Chondrocyte (in vitro differentiated cells): ENCODE data around the gene TXNRD2. TPM values are rescaled to one million over a fixed set of nuclear protein-coding genes. Genes with fewer than 3 reads are reported as not detected.
"Not testable (repeated sequence)": the region's sequence is repeated elsewhere in the genome, so short reads cannot be mapped to it uniquely, and the experiment has no call there.

Experiments used
- DNase-seq: peaks from one replicate; pipeline ENCODE4 v3.0.0; 2021; ENCODE audit warnings: mixed read lengths, low spot score
- H3K27ac Mint-ChIP-seq: one replicate; pipeline ENCODE4 v1.8.0; 2021; ENCODE audit warnings: mild to moderate bottlenecking, moderate library complexity, mixed read lengths; ENCODE audit not compliant: unreplicated experiment
- H3K27me3 Mint-ChIP-seq: 2 replicates; pipeline ENCODE4 v1.8.0; 2021; ENCODE audit warnings: low read depth, mixed read lengths
- H3K36me3 Mint-ChIP-seq: 2 replicates; pipeline ENCODE4 v1.8.0; 2021; ENCODE audit warnings: low read depth, mixed read lengths
- H3K4me1 Mint-ChIP-seq: 2 replicates; pipeline ENCODE4 v1.8.0; 2021; ENCODE audit warnings: low read depth, mild to moderate bottlenecking, mixed read lengths
- H3K4me3 Mint-ChIP-seq: one replicate; pipeline ENCODE4 v1.8.0; 2021; ENCODE audit warnings: mild to moderate bottlenecking, moderate library complexity, mixed read lengths; ENCODE audit not compliant: unreplicated experiment
- H3K9me3 Mint-ChIP-seq: 2 replicates; pipeline ENCODE4 v1.8.0; 2021; ENCODE audit warnings: low read depth, mixed read lengths
- CTCF ChIP-seq: fragments of 200-600 bp; sonication (generic); IDR thresholded peaks from 2 replicates; pipeline ENCODE4 v1.5.0; 2021; ENCODE audit warnings: antibody characterized with exemption, mild to moderate bottlenecking, moderate library complexity
- total RNA-seq: library from RNA; stranded (reverse); gene quantifications from 3 replicates; pipeline ENCODE4 v1.2.1, GENCODE V29; 2021

The TXNRD2 gene
- total RNA-seq, 1 donor from 2014 or later = 14.1 TPM

GRCh38 chr22:19840955-19841640 is 100.5 kb downstream of the TXNRD2 start:
- no peak for DNase-seq
- Mint-ChIP-seq H3K36me3 (no peaks in the 10 kb centered on the region), H3K9me3 (no peaks in the 10 kb centered on the region), H3K4me1 (peaks cover 31% of the 10 kb centered on the region), H3K27me3 (no peaks in the 10 kb centered on the region), H3K27ac (no peak overlapping the region), H3K4me3 (no peak overlapping the region)
- TF ChIP-seq CTCF = no peak

DNA sequence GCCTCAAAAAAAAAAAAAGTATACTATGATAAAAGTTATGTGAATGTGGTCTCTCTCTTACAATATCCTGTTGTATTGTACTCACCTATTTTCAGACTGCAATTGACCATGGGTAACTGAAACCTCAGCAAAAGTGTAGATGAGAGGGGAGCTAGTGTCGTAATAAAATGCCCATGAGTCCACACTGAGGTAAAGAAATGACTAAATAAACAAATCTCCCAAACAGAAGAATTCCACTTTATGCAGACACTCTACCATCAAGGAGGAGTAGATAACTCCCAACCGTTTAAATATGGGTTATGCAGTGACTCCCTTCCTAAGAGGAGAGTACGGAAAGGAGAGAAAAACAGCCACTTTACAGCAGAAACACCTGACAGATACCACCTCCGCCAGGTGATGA is 101.6 kb downstream of the TXNRD2 start:
- H3K4me3 Mint-ChIP-seq = no peak overlapping the region
- H3K9me3 Mint-ChIP-seq = no peaks in the 10 kb centered on the region
- peaks cover 35% of the 10 kb centered on the region for H3K4me1 Mint-ChIP-seq
- TF ChIP-seq CTCF = no peak
- DNase-seq = no peak
- no peak overlapping the region for H3K27ac Mint-ChIP-seq
- H3K36me3 Mint-ChIP-seq = no peaks in the 10 kb centered on the region
- H3K27me3 Mint-ChIP-seq = no peaks in the 10 kb centered on the region

DNA sequence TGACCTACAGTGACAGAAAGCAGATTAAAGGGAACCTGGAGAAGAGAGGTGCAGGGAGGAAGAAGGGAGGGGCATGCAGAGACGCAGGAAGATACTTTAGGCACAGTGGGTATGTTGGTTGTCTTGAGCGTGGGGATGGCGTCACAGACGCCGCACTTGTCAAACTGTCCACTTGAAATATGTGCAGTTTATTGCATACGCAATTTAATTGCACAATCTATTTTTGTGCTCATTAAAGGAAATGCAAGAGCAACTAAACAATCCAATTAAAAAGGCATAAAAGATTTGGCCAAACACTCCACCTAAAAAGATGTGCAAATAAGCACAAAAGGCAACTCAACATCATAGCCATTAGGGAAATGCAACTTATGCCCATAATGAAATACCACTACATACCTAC is 103.7 kb downstream of the TXNRD2 start:
- Mint-ChIP-seq H3K27ac (no peak overlapping the region), H3K27me3 (no peaks in the 10 kb centered on the region), H3K9me3 (no peaks in the 10 kb centered on the region), H3K4me1 (peaks cover 15% of the 10 kb centered on the region), H3K4me3 (no peak overlapping the region), H3K36me3 (no peaks in the 10 kb centered on the region)
- DNase-seq = no peak
- no peak for TF ChIP-seq CTCF

DNA sequence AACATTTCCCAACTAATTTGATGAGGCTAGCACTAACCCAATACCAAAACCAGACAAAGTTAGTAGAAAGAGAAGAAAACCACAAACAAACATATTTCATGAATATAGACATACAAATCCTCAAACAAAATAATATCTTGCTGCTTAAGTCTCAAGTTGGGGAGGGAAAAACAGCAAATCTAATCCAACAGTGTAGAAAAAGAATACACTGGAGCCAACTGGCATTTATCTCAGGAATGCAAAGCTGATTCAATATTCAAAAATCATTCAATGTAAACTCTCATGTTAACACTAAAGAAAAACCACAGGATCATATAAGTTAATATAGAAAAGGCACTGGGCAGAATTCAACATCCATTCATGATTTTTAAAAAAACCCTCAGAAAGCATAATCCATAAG is 105.1 kb downstream of the TXNRD2 start:
- Mint-ChIP-seq H3K27ac (no peak overlapping the region), H3K4me3 (no peak overlapping the region), H3K9me3 (no peaks in the 10 kb centered on the region), H3K27me3 (no peaks in the 10 kb centered on the region), H3K4me1 (peaks cover 12% of the 10 kb centered on the region), H3K36me3 (no peaks in the 10 kb centered on the region)
- no peak for TF ChIP-seq CTCF
- no peak for DNase-seq

DNA sequence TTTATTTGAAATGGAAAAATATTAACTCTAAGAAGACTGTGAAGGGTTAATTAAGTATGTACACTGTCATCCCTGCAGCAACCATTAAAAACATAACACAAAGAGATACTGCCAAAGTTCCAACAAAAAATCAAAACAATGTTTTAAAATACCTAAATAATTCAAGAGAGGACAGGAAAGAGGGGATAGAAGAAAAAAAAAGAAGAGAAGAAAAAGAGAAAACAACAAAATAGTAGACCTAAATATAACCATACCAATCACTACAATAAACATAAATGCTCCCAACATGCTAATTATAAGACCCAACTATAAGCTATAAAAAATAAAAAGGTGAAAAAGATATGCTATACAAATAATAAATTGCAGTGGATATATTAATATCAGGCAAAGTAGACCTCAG is 107.0 kb downstream of the TXNRD2 start:
- DNase-seq = no peak
- no peaks in the 10 kb centered on the region for H3K27me3 Mint-ChIP-seq
- no peak overlapping the region for H3K4me3 Mint-ChIP-seq
- TF ChIP-seq CTCF = no peak
- no peaks in the 10 kb centered on the region for H3K36me3 Mint-ChIP-seq
- H3K27ac Mint-ChIP-seq = no peak overlapping the region
- no peaks in the 10 kb centered on the region for H3K9me3 Mint-ChIP-seq
- peaks cover 12% of the 10 kb centered on the region for H3K4me1 Mint-ChIP-seq

DNA sequence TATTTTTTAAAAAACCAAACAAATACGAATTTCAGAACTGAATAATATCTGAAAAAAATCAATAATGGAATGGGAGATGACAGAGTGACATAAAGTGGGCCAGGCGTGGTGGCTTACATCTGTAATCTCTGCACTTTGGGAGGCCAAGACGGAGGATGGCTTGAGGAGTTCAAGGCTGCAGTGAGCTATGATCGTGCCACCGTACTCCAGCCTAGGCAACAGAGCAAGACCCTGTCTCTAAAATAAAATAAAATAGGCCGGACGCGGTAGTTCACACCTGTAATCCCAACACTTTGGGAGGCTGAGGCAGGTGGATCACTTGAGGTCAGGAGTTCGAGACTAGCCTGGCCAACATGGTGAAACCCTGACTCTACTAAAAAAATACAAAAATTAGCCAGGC is 108.3 kb downstream of the TXNRD2 start:
- peaks cover 12% of the 10 kb centered on the region for H3K4me1 Mint-ChIP-seq
- not testable (repeated sequence) for H3K27ac Mint-ChIP-seq, H3K9me3 Mint-ChIP-seq, H3K36me3 Mint-ChIP-seq, H3K4me3 Mint-ChIP-seq, DNase-seq, H3K27me3 Mint-ChIP-seq
